Choroid plexus epithelial cell (primary cell): ENCODE results near the gene MYH11.

Source experiments
- DNase-seq: peaks from one replicate; pipeline ENCODE4 v3.0.0-alpha.2; 2010; ENCODE audit warnings: low read depth
- H3K4me3 ChIP-seq: 2 replicates; pipeline ENCODE4 v1.5.1; 2011; ENCODE audit warnings: low read depth, mild to moderate bottlenecking, control low read depth, low read length, moderate library complexity
- CTCF ChIP-seq: conservative IDR thresholded peaks from 2 replicates; pipeline ENCODE4 v1.5.1; 2011; ENCODE audit warnings: low read depth, mild to moderate bottlenecking, control low read depth, inconsistent platforms, low read length, moderate library complexity

Gene MYH11

GRCh38 chr16:15897834-15898254 is 41.0 kb upstream of the MYH11 start:
- DNase-seq = peak; percentile 65
- no peak for TF ChIP-seq CTCF
- H3K4me3 ChIP-seq = peak overlapping the region; percentile 0

GRCh38 chr16:15897121-15897780 is 40.4 kb upstream of the MYH11 start:
- no peak overlapping the region for H3K4me3 ChIP-seq
- DNase-seq = no peak
- no peak for TF ChIP-seq CTCF

- DNase-seq = no peak
- TF ChIP-seq CTCF = no peak
- H3K4me3 ChIP-seq = no peak overlapping the region
Observed at GRCh38 chr16:15894571-15895374, 37.9 kb upstream of the MYH11 start.

GRCh38 chr16:15891508-15891907 is 34.7 kb upstream of the MYH11 start:
- DNase-seq = no peak
- H3K4me3 ChIP-seq = no peak overlapping the region
- TF ChIP-seq CTCF = no peak

GRCh38 chr16:15888072-15888976 is 31.5 kb upstream of the MYH11 start, which contains the start of gene CEP20:
Gene CEP20, minus strand, starts transcription at chr16:15888603. Its CDS starts 18 bp downstream, at chr16:15888585.
- DNase-seq = peak; percentile 99
- peak; percentile 14 for TF ChIP-seq CTCF
- H3K4me3 ChIP-seq = peak within 1 kb of the TSS; percentile 97

GRCh38 chr16:15887283-15887682 is 30.5 kb upstream of the MYH11 start:
- TF ChIP-seq CTCF = no peak
- peak overlapping the region; percentile 97 for H3K4me3 ChIP-seq
- no peak for DNase-seq
